Peyer's patch (tissue), 4 donors: ENCODE measurements around the gene SEMA5A.

ENCODE experiments used
- CTCF ChIP-seq, 6 experiments: fragments of 450-650 bp in 4 of 6; fragments of 200-600 bp in 2 of 6; sonication (generic) in 1 of 6; IDR thresholded peaks; one replicate each; pipeline ENCODE4 v1.5.1; 2017 to 2019; ENCODE audit warnings: antibody characterized with exemption in 6 of 6, mild to moderate bottlenecking in 3 of 6, moderate library complexity in 1 of 6
- POLR2A ChIP-seq, 2 donors: fragments of 450-650 bp; IDR thresholded peaks; one replicate each; pipeline ENCODE4 v1.5.1; 2017; ENCODE audit warnings: antibody characterized with exemption in 2 of 2, mild to moderate bottlenecking in 2 of 2, moderate library complexity in 2 of 2

DNA sequence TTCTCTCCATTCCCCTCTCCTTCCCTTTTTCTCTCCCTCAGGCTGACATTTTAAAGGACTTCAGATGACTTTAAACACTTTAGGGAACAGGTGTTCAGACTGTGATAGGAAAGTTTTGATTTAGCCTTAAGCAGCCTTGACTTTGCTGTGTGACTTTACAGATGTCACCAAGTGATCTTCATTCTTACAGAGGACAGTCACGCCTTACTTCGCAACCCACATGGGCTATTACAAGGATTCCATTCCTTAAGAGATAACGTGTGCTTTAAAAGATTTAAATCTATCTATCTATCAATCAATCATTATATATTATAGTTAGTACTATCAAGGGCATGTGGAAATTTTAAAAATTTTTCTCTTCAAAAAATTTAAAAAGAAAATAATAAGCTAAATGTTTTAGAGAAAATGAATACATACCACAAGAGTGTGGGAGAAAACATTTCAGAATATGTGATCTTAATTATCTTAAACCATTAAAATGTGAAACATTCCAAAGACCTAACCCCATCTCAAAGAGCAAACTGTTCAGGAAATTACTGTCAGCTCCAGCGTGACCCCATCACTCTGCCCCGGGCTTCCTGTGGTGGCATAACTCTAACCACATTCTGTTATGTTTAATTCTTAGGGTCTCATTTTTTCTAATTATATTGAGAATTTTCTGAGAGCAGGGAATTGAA is 530.5 kb downstream of the SEMA5A start:
- no peak for TF ChIP-seq POLR2A (IDR thresholded peaks at IDR 0.05)
- TF ChIP-seq CTCF (IDR thresholded peaks at IDR 0.05), result no peak
